Adrenal gland (tissue), 5 donors: ENCODE results near the gene LACTBL1.

Experiments
- POLR2A ChIP-seq, 2 donors: fragments of 450-650 bp; IDR thresholded peaks; one replicate each; pipeline ENCODE4 v1.6.1; 2017; ENCODE audit warnings: antibody characterized with exemption in 2 of 2, mild to moderate bottlenecking in 2 of 2, moderate library complexity in 1 of 2
- TF ChIP-seq, protein P1 (sequence below), 6 experiments: fragments of 450-650 bp in 4 of 6; fragments of 200-600 bp in 2 of 6; sonication (generic) in 1 of 6; IDR thresholded peaks; 1 replicate in 5 of 6; 2 replicates in 1 of 6; pipeline versions ENCODE4 v1.5.1 to v1.8.0; 2016 to 2021; ENCODE audit warnings: antibody characterized with exemption in 6 of 6, mild to moderate bottlenecking in 2 of 6, moderate library complexity in 1 of 6
- donor health status: DM: no; HTN: no; CAD: no.

GRCh38 chr1:23018661-23019093 is 46.0 kb upstream of the LACTBL1 start:
- TF ChIP-seq, protein P1, sequence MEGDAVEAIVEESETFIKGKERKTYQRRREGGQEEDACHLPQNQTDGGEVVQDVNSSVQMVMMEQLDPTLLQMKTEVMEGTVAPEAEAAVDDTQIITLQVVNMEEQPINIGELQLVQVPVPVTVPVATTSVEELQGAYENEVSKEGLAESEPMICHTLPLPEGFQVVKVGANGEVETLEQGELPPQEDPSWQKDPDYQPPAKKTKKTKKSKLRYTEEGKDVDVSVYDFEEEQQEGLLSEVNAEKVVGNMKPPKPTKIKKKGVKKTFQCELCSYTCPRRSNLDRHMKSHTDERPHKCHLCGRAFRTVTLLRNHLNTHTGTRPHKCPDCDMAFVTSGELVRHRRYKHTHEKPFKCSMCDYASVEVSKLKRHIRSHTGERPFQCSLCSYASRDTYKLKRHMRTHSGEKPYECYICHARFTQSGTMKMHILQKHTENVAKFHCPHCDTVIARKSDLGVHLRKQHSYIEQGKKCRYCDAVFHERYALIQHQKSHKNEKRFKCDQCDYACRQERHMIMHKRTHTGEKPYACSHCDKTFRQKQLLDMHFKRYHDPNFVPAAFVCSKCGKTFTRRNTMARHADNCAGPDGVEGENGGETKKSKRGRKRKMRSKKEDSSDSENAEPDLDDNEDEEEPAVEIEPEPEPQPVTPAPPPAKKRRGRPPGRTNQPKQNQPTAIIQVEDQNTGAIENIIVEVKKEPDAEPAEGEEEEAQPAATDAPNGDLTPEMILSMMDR (IDR thresholded peaks at IDR 0.05) = no peak
- TF ChIP-seq POLR2A (IDR thresholded peaks at IDR 0.05) = no peak
